OCI-M2 (cell line): Measurements from ENCODE around the gene TIMM50.
"Not testable (repeated sequence)": the region's sequence is repeated elsewhere in the genome, so short reads cannot be mapped to it uniquely, and the experiment has no call there.

Source experiments
- DNase-seq: peaks from one replicate; lab custom pipeline; 2025; ENCODE audit not compliant: unreplicated experiment; lab: John Stamatoyannopoulos, UW

TIMM50 gene

DNA sequence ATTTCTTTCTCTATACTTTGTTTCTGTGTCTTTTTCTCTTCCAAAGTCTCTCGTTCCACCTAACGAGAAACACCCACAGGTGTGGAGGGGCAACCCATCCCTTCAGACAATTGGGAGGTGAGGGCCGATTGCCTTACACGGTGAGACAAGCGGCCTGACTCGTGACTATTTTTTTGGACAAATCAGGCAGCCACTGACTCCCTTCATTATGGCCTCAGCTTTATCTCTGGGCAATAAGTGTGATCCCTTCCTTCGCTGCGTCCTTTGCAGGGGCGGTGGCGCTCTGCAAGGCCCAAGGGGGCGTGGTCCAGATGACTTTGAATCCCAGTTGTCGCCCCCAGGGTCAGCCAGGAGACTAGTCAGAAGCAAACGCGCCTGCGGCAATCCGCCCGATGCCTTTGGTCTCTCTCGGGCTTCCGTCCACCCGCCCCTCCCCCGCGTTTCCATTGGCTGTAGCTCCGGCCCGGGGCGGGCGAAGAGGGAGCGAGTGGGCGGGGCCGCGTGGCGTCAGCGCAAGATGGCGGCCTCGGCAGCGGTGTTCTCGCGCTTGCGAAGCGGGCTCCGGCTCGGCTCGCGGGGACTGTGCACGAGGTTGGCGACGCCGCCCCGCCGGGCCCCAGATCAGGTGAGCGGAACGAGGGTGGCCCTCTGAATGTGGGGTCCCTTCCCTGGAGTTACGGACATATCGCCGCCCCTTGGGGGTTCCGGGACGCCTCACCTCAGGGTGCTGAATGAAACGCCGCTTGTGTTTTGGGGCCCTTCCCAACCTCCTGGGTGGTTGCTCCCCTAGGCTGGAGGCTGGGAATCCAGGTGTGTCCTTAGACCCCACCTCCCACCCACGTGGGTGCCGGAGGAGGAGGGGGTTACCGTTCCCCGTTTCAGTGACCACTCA, at the start of gene TIMM50:
Gene TIMM50, plus strand, starts transcription at position 502 of the 892 bp plus-strand sequence. Its CDS starts 16 bp downstream, at position 518.
- peak; percentile 100 for DNase-seq

DNA sequence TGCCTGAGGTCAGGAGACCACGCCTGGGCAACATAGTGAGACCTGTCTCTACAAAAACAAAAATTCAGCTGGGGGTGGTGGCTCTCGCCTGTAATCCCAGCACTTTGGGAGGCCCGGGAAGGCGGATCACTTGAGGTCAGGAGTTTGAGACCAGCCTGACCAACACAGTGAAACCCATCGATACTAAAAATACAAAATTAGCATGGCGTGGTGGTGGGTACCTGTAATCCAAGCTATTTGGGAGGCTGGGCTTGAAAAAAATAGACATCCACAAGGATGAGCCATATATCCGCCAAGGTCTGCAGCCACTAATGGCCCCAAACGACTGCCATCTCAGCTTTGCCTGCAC, 48.0 kb upstream of the TIMM50 start:
- DNase-seq, result no peak

DNA sequence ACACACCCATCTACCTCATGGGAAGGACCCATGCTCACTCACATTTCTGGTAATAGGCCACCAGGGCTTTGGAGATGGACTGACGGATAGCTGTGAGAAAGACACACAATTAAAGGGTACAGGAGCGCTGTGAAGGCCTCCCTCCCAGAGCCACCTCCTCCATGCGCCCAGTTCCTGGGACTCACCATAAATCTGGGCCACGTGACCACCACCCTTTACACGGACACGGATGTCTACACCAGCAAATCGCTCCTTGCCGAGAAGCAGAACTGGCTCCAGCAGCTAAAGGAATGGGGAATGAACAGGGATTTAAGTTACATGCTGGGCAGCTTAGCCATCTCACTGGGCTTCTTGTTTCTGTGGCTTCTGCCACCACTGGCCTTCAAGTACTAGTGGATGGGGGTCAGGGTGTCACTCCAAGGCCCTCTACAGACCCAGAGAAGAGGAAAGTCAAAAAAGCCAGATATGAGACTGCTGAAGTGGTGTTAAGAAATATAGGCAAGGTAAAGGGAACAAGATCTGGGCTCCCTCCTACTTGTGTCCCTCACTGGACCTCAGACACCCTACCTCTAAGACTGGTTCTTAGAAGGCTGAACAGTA, 47.1 kb upstream of the TIMM50 start:
- no peak for DNase-seq

DNA sequence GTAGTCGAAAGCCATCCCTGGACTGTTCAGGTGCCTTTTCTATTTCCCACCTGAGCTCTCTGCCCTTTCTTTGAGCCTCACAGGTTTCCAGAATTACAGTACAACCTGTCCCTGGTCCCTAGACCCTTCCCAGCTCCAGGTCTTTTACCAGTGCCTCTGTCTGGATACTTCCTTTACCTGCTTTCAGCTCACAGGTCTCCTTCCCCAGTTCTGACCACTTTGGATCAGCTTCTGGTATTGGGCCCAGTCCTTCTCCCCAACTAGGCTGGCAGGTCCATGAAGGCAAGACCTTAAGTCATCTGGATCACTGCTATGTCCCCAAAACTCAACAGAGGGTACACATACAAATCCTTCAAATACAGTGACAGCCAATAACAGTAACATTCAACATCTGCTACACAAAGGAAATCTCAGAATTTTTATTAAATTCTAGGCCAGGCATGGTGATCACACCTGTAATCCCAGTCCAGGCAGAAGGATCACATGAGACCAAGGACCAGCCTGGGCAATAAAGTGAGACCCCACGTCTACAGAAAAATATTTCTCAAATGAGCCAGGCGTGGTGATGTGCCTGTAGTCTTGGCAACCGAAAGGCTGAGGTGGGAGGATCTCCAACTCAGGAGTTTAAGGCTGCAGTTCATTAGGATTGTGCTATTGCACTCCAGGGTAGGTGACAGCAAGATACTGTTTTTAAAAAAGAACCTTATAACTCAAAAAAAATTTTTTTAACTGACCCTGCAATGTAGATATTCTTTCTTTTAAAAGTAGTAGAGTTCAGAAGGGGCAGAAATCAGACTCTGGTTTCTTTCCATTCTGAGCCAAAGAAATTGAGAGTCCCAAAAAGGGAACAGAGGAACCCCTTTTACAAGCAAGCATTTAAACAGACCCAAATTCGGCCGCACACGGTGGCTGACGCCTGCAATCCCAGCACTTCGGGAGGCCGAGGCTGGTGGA, 46.2 kb upstream of the TIMM50 start:
- DNase-seq, result no peak

DNA sequence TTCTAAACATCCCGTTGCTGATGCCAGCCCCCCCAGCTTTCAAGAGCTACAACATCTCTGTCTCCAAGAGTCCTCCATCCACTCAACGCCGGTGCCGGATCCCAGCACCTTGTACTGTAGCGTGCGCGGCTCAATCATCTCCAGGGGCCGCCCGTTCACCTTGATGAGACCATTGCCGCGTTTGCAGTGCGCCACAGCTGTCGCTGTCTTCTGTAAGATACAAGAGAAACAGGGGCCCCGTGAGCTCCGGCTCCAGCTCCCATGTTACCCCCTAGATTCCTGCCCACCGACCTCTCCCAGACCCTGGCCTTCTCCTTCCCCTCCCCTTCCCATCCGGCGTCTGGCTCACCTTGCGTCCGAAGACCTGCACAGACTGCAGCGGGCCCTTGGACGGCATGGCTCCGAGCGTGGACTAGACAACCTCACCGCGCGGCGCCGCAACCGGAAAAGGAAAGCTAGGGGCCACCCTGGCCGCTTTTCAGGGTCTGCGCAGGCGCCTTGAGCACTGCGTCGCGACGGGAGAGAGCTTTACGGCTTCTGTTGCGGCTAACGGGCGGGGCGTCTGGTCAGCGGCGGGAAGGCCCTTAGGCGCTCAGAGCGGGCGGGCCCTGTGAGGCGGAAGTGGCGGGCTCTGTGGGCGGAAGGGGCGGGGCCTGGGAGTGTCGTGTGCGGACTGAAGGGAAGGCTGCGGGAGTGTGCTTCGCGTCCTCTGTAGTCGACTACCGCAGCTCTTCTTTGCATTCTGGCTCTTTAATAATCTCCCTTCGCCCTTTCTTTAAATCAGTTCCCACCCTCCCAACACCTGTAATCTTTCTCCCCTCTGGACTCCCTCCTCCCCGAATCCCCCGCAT, 44.9 kb upstream of the TIMM50 start, which contains the start of gene RPS16:
Gene RPS16, minus strand, starts transcription at position 451 of the 851 bp plus-strand sequence. Its CDS starts 54 bp downstream, at position 397.
- peak; percentile 98 for DNase-seq

DNA sequence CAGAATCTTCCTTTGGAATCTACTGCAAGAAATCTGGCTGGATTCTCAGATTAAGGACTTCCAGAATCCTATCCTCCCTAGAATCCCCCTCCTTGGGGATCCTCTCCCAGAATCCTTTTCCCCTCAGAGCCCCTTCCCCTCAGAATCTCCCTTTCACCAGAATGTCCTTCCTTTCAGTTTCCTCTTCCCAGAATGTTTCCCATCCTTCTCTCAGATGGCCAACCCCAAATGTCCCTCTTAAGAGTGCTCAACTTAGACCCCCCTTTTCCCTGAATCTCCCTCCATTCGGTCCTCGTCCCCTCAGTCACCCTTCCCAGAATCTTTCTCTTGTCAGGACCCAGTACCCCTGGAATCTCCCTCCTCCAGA, 44.3 kb upstream of the TIMM50 start:
- DNase-seq, result no peak

DNA sequence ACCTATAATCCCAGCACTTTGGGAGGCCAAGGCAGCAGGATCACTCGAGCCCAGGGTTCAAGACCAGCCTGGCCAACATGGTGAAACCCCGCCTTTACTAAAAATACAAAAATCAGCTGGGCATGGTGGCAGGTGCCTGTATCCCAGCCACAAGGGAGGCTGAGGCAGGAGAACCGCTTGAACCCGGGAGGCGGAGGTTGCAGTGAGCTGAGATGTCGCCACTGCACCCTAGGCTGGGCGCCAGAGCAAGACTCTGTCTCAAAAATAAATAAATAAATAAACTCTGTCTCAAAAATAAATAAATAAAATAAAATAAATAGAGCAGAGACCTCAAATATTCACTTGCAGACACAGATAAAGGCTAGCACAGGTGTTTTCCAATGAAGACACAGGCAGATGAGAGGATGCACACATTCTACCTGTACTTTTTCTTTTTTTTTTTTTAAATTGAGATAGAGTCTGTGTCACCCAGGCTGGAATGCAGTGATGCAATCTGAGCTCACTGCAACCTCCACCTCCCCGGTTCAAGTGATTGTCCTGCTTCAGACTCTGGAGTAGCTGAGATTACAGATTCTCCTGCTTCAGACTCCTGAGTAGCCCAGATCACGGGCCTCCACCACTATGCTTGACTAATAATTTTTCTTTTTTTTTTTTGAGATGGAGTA, 42.2 kb upstream of the TIMM50 start:
- DNase-seq, result no peak

DNA sequence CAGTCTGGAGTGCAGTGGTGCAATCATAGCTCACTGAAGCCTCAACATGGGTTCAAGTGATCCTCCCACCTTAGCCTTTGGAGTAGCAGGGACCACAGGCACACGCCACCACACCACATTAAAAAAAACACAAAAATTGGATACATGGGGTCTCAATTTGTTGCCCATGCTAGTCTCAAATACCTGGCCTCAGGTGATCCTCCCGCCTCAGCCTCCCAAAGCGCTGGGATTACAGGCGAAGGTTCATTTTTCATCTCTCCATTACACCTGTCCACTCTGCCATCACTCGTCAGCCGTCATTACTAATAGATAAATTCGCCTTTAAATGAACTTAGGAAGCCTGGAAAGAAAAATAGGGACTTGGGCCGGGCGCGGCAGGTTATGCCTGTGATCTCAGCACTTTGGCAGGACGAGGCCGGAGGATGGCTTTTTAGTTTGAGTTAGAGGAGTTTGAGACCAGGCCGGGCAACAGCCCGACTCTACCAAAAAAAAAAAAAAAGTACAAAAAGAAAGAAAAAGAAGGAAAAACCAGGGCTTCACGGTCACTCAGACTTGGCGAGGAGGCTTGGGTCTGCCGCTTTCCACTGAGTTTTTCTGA, 35.9 kb upstream of the TIMM50 start:
- DNase-seq, result no peak

DNA sequence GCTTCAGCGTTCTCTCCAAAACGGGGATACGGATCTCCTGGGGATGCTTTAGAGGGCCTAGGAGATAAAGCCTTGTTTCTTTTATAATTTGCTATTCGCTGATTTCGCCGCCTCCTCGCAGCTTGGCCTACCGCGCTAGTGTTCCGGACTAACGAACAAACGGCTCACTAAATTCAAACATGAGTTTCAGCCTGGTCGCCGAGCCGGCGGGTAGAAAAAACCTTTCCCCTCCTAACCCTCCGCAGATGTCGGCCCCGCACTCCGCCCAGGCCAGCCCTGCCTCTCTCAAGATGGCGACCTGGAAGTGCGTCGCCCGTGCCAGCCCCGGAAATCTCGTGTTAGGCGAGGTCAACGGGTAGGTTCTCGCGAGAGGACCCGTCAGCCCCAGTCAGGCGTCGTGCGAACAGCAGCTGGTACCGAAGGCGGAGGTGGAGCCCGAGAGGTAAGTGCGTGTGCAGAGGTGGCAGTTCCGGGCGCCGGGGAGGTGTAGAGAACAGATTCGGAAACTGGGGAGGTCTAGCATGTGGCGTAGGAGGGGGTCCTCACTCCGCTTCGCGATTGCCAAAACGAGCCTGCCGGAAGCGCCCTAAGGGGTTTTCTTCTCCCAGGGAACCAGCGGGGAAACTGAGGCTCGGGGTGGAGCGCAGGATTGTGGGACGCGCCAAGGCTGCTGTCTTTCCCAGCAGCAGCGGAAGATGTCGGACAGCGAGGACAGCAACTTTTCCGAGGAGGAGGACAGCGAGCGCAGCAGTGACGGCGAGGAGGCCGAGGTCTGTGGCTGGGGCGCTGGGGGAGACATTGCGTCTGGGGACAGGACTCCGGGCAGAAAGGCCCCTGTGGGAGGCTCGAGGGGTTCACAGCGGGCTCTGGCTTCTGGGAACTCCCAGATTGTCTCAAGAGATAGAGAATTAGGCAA, 35.2 kb upstream of the TIMM50 start, which contains the start of gene SUPT5H:
Gene SUPT5H, plus strand, starts transcription at position 387 of the 916 bp plus-strand sequence. Its CDS starts 309 bp downstream, at position 696.
- DNase-seq, result peak; percentile 97

DNA sequence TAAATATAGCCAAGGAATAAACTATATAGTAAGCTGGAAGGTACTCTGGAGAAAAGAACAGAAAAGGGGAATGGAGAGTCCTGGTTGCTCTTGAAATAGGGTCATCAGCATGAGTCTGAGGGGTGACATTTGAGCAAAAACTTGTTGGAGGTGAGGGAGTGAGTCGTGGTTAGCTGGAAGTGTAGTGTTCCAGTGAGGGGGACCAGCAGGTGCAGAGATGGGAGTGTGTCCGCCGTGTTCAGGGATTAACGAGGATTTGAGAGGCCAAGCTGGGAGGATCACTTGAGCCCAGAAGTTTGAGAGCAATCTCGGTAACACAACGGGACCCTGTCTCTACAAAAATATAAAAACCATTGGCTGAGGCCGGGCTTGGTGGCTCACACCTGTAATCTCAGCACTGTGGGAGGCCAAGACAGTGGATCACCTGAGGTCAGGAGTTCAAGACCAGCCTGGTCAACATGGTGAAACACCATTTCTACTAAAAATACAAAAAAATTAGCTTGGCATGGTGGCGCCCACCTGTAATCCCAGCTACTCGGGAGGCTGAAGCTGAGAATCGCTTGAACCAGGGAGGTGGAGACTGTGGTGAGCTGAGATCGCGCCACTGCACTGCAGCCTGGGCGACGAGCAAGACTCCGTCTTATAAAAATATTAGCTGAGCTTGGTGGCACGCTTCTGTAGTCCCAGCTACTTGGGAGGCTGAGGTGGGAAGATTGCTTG, 34.1 kb upstream of the TIMM50 start:
- DNase-seq, result no peak

DNA sequence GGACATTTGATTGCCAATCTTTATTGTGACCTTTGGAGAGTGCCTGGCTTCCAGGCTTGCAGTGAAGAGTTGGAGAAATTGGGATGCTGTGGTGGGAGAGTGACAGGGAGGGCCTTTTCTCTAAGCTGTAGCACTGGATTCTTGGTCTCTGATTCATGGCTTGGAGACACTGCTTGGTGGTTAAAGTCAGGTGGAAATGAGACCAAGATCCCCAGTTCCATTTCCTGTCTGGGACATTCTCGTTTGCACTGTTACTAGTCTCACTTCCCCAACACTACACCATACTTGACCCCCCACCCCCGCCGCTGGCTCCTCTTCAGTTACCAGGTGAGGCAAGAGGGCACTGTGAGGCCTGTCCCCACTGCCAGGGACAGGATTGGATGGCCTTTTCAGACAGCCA, 32.4 kb upstream of the TIMM50 start:
- no peak for DNase-seq

DNA sequence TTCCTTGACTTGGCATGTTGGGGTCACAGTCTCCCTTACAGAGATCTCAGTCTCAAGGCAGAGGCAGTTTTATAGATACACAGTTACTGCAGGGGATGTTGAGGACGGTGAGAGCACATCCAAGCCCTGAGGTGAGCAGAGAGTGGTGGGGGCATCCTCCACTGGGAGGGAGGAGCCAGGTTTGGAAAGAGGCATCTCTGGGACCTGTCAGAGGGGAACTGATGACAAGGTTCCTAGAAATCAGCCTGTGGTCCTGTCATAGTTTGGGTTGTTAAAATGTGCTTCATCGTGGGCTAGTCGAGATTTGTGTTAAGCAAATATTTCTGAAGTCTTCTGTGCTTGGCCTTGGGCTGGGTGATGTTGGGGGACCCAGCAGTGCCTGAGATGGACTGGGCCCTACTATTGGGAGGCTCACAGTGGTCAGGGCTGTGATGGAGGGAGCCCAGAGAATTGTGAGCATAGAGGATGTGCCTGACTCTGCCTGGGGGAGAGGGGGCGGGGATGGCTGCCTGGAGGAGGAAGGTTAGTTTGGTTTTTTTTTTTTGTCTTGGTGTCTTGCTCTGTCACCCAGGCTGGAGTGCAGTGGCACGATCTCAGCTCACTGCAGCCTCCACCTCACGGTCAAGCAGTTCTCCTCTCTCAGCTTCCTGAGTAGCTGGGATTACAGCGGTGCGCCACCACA, 31.4 kb upstream of the TIMM50 start:
- no peak for DNase-seq

DNA sequence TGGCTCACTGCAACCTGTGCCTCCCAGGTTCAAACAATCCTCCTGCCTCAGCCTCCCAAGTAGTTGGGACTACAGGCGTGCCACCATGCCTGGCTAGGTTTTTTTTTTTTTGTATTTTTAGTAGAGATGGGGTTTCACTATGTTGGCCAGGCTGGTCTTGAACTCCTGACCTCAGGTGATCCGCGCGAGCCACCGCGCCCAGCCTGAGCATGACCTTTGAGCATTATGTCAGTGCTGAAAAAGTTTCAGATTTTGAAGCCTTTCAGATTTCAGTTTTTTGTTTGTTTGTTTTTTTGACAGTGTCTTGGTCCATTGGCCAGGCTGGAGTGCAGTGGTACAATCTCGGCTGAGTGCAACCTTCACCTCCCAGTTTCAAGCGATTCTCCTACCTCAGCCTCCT, 29.4 kb upstream of the TIMM50 start:
- not testable (repeated sequence) for DNase-seq

DNA sequence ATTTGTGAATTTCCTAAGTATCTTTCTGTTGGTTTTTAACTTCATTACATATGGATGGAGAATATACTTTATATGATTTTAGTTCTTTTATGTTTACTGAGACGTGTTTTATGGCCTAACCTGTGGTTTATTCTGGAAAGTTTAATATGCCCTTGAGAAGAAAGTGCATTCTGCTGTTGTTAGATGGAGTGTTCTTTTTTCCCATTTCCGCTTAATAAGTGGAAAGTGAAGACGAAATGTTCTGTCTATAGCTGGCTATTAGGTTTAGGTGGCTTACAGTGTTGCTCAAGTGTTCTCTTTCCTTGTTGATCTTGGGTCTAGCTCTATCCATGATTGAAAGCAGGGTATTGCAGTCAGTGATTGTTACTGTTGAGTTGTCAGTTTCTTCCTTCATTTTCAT, 17.2 kb upstream of the TIMM50 start:
- DNase-seq, result no peak

DNA sequence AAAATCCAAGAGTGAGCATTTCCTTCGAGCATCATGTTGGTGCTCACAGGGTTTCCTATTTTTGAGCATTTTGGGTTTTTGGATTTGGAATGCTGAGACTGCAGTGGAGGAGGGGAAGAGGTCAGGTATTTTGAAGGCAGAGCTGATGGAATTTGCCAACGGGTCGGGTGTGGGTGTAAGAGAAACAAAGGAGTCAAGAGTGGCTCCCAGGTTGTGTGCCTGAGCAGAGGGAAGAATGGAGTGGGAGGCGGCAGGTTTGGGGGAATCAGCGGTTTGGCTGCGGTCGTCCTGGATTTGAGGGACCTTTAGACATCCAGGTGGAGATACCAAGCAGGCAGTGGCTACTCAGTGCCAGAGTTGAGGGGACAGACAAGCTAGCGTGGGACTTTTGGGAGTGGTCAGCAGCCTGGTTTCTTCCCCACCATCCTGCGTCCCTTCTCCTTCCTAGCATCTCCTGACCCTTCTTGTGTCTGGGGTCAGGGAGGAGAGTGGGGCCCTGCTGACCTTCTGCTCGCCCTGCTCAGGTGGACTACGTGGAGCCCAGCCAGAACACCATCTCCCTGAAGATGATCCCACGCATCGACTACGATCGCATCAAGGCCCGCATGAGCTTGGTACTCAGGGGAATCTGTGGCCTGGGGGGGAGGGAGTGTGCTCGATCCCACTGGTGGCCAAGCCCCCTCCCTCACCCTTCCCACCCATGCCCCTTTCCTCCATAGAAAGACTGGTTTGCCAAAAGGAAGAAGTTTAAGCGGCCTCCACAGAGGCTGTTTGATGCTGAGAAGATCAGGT, 14.5 kb upstream of the TIMM50 start:
- no peak for DNase-seq

DNA sequence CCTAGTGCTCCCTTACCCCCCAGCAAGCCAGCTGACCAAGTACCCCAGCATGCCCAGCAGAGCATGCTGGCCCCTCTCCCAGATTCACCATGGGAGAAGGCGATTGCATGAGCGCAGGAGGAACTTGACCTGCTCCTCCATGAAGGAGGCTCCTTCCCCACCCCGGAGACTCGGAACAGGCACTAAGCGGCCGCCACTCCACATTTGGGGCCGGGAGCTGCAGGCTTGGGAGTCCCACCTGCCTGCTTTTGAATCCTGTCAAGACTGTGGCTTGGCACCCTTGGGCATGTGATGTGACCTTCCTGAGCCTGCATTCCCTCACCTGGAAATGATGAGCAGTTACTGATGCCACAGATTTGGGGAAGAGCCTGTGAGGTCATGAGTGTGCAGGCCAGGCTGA, 12.7 kb upstream of the TIMM50 start:
- DNase-seq, result no peak
